Activated naive CD8-positive, alpha-beta T cell treated with anti-CD3 and anti-CD28 coated beads, Interleukin-2, amount 50 U/mL, for 24 hours (primary cell): ENCODE results near the gene PDZD8.

Experiments used
- ATAC-seq: fragments of 150-1000 bp; cut with Tn5 transposase; one replicate; pipeline ENCODE4 v1.10.0; 2021
- DNase-seq: peaks from one replicate; pipeline ENCODE4 v3.0.0; 2021
- H3K27ac Mint-ChIP-seq: one replicate; pipeline ENCODE4 v1.8.0; 2021; ENCODE audit warnings: mild to moderate bottlenecking, mixed read lengths
- H3K27me3 Mint-ChIP-seq: one replicate; pipeline ENCODE4 v1.8.0; 2021; ENCODE audit warnings: mixed read lengths
- H3K36me3 Mint-ChIP-seq: one replicate; pipeline ENCODE4 v1.8.0; 2021; ENCODE audit warnings: low read depth, mixed read lengths
- H3K4me1 Mint-ChIP-seq: one replicate; pipeline ENCODE4 v1.8.0; 2021; ENCODE audit warnings: mixed read lengths
- H3K4me3 Mint-ChIP-seq: one replicate; pipeline ENCODE4 v1.8.0; 2021; ENCODE audit warnings: mild to moderate bottlenecking, moderate library complexity, mixed read lengths
- H3K9me3 Mint-ChIP-seq: one replicate; pipeline ENCODE4 v1.8.0; 2021; ENCODE audit warnings: mixed read lengths

PDZD8 gene

GRCh38 chr10:117375360-117376178 is at the start of gene PDZD8:
Gene PDZD8, minus strand, starts transcription at chr10:117375440. Its CDS starts 213 bp downstream, at chr10:117375227.
- H3K9me3 Mint-ChIP-seq: no peaks in the 10 kb centered on the region
- ATAC-seq: peak; percentile 93
- peaks cover 30% of the 10 kb centered on the region for H3K4me1 Mint-ChIP-seq
- H3K36me3 Mint-ChIP-seq: peaks cover 8% of the 10 kb centered on the region
- H3K27ac Mint-ChIP-seq: peak within 1 kb of the TSS; percentile 80
- peak within 1 kb of the TSS; percentile 91 for H3K4me3 Mint-ChIP-seq
- DNase-seq: peak; percentile 95
- peaks cover 24% of the 10 kb centered on the region for H3K27me3 Mint-ChIP-seq

- peaks cover 4% of the 10 kb centered on the region for H3K27me3 Mint-ChIP-seq
- DNase-seq (no peak), ATAC-seq (no peak)
- no peaks in the 10 kb centered on the region for H3K36me3 Mint-ChIP-seq
- no peak overlapping the region for H3K4me3 Mint-ChIP-seq
- no peak overlapping the region for H3K27ac Mint-ChIP-seq
- no peaks in the 10 kb centered on the region for H3K9me3 Mint-ChIP-seq
- H3K4me1 Mint-ChIP-seq: no peaks in the 10 kb centered on the region
Measured at GRCh38 chr10:117424171-117424570, 48.9 kb upstream of the PDZD8 start.

DNA sequence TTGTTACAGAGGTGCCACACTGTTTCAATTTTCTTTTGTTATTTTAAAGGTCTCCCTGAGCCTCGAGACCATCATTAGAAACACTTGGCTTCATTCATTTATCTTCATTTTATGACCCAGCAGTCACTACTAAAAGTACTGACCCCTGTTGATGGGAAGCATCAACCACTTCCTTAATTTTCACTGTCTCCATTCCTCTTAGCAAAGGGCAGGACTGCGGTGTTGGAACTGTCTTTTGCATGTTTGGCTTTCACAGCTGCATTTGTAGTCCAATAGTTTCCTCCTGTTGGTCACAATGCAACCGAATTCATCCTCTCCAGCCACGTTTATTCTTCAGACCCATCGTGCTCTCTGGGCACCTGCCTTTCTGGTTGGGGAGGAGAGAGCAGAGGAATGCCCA is 46.7 kb upstream of the PDZD8 start:
- no peaks in the 10 kb centered on the region for H3K36me3 Mint-ChIP-seq
- ATAC-seq: no peak
- no peak overlapping the region for H3K4me3 Mint-ChIP-seq
- no peaks in the 10 kb centered on the region for H3K4me1 Mint-ChIP-seq
- DNase-seq: no peak
- no peak overlapping the region for H3K27ac Mint-ChIP-seq
- no peaks in the 10 kb centered on the region for H3K9me3 Mint-ChIP-seq
- H3K27me3 Mint-ChIP-seq: peaks cover 4% of the 10 kb centered on the region

- H3K9me3 Mint-ChIP-seq: no peaks in the 10 kb centered on the region
- no peak overlapping the region for H3K4me3 Mint-ChIP-seq
- DNase-seq: no peak
- no peaks in the 10 kb centered on the region for H3K4me1 Mint-ChIP-seq
- ATAC-seq: no peak
- no peak overlapping the region for H3K27ac Mint-ChIP-seq
- H3K27me3 Mint-ChIP-seq: peaks cover 4% of the 10 kb centered on the region
- H3K36me3 Mint-ChIP-seq: no peaks in the 10 kb centered on the region
Measured at GRCh38 chr10:117420768-117421167, 45.5 kb upstream of the PDZD8 start.

DNA sequence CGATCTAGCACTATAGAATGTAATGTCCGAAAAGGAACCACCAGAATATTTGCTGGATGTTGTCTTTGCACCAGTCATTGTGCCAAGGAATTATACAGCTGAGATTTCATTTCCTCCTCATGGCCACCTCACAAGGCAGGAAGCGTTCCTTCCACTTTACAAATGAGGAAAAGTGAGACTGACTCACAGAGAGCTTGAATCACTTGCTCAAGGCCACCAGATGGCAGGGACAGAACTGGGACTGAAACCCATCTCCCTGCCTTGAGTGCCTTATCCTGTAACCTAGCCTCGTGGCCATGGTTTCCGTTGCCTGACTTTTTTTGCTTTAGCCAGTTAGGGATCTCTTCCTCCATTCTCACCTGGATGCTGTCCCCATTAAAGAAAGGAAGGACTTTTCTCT is 44.7 kb upstream of the PDZD8 start:
- Mint-ChIP-seq H3K27me3 (peaks cover 6% of the 10 kb centered on the region), H3K4me3 (no peak overlapping the region), H3K36me3 (no peaks in the 10 kb centered on the region), H3K9me3 (no peaks in the 10 kb centered on the region), H3K27ac (no peak overlapping the region), H3K4me1 (no peaks in the 10 kb centered on the region)
- no peak for ATAC-seq
- DNase-seq: no peak

DNA sequence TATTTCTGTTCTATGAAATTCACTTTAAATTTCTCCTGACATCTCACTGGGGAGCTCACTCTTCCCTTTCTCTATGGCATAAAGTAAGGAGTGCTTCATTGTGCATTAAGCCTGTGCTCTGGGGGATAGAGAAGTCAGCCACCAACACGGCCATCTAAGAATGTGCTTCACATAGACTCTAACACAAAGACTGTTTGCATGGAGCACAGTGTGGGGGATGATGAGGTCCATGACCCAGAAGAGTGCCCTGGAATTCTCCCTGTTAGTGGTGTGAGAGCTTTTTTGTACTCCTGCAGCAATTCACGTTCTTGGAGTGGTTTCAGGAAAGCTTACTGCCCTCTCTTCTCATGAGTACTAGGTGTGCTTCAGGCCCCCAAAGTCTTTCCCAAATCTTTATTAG is 43.9 kb upstream of the PDZD8 start:
- no peaks in the 10 kb centered on the region for H3K36me3 Mint-ChIP-seq
- H3K9me3 Mint-ChIP-seq: no peaks in the 10 kb centered on the region
- H3K4me3 Mint-ChIP-seq: no peak overlapping the region
- DNase-seq (no peak), ATAC-seq (no peak)
- no peak overlapping the region for H3K27ac Mint-ChIP-seq
- peaks cover 6% of the 10 kb centered on the region for H3K27me3 Mint-ChIP-seq
- no peaks in the 10 kb centered on the region for H3K4me1 Mint-ChIP-seq

- Mint-ChIP-seq H3K27me3 (peaks cover 9% of the 10 kb centered on the region), H3K4me3 (no peak overlapping the region), H3K27ac (no peak overlapping the region), H3K4me1 (no peaks in the 10 kb centered on the region), H3K36me3 (no peaks in the 10 kb centered on the region), H3K9me3 (no peaks in the 10 kb centered on the region)
- DNase-seq (no peak), ATAC-seq (no peak)
Measured at GRCh38 chr10:117418121-117418520, 42.9 kb upstream of the PDZD8 start.

GRCh38 chr10:117417196-117417595 is 42.0 kb upstream of the PDZD8 start:
- no peak for DNase-seq
- no peaks in the 10 kb centered on the region for H3K4me1 Mint-ChIP-seq
- H3K27me3 Mint-ChIP-seq: peaks cover 13% of the 10 kb centered on the region
- H3K36me3 Mint-ChIP-seq: no peaks in the 10 kb centered on the region
- no peak overlapping the region for H3K4me3 Mint-ChIP-seq
- no peak for ATAC-seq
- no peak overlapping the region for H3K27ac Mint-ChIP-seq
- H3K9me3 Mint-ChIP-seq: no peaks in the 10 kb centered on the region

DNA sequence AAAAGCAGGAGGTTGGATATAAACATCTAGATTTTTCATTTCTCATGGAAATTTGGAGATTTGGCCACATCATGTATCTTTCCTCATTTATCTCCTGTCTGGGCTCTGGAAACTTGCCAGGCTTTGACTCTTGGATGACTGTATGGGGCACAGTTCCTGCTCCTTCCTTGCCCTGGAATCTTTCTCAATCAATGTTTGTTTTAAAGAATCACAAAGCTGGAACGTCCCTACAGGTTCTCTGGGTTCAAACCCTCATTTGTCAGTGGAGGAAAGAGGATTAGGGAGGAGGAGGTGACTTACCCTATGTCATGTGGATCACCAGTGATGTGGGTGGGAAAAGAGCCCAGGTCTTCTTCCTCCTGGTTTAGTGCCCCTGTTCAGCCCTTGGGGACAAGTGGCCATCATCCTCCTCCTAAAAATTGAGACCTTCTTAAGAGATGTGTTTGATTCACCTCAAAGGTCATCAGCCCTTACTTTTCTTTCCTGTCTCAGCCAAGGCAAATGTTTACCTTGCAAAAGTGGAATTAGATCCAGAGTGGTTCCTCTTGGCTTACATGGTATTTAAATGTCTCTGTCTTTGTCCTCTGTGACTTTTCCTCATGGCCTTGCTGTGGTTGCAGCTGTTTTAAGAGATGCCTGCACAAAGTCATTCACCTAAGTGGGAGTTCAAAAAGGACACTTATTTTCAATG is 38.8 kb upstream of the PDZD8 start:
- ATAC-seq (no peak), DNase-seq (no peak)
- no peak overlapping the region for H3K4me3 Mint-ChIP-seq
- no peaks in the 10 kb centered on the region for H3K9me3 Mint-ChIP-seq
- H3K27ac Mint-ChIP-seq: no peak overlapping the region
- peaks cover 20% of the 10 kb centered on the region for H3K27me3 Mint-ChIP-seq
- no peaks in the 10 kb centered on the region for H3K4me1 Mint-ChIP-seq
- H3K36me3 Mint-ChIP-seq: no peaks in the 10 kb centered on the region

GRCh38 chr10:117412469-117413010 is 37.3 kb upstream of the PDZD8 start:
- H3K27ac Mint-ChIP-seq: no peak overlapping the region
- H3K9me3 Mint-ChIP-seq: no peaks in the 10 kb centered on the region
- no peak overlapping the region for H3K4me3 Mint-ChIP-seq
- peaks cover 20% of the 10 kb centered on the region for H3K27me3 Mint-ChIP-seq
- H3K36me3 Mint-ChIP-seq: no peaks in the 10 kb centered on the region
- ATAC-seq (no peak), DNase-seq (no peak)
- H3K4me1 Mint-ChIP-seq: no peaks in the 10 kb centered on the region

- no peaks in the 10 kb centered on the region for H3K4me1 Mint-ChIP-seq
- H3K36me3 Mint-ChIP-seq: no peaks in the 10 kb centered on the region
- no peak overlapping the region for H3K27ac Mint-ChIP-seq
- H3K9me3 Mint-ChIP-seq: no peaks in the 10 kb centered on the region
- H3K4me3 Mint-ChIP-seq: no peak overlapping the region
- H3K27me3 Mint-ChIP-seq: peaks cover 20% of the 10 kb centered on the region
- DNase-seq (no peak), ATAC-seq (no peak)
Measured at GRCh38 chr10:117411479-117412399, 36.5 kb upstream of the PDZD8 start.

- Mint-ChIP-seq H3K9me3 (no peaks in the 10 kb centered on the region), H3K27me3 (peaks cover 20% of the 10 kb centered on the region), H3K4me1 (no peaks in the 10 kb centered on the region), H3K4me3 (no peak overlapping the region), H3K27ac (no peak overlapping the region), H3K36me3 (no peaks in the 10 kb centered on the region)
- DNase-seq (no peak), ATAC-seq (no peak)
Measured at GRCh38 chr10:117410557-117410956, 35.3 kb upstream of the PDZD8 start.

DNA sequence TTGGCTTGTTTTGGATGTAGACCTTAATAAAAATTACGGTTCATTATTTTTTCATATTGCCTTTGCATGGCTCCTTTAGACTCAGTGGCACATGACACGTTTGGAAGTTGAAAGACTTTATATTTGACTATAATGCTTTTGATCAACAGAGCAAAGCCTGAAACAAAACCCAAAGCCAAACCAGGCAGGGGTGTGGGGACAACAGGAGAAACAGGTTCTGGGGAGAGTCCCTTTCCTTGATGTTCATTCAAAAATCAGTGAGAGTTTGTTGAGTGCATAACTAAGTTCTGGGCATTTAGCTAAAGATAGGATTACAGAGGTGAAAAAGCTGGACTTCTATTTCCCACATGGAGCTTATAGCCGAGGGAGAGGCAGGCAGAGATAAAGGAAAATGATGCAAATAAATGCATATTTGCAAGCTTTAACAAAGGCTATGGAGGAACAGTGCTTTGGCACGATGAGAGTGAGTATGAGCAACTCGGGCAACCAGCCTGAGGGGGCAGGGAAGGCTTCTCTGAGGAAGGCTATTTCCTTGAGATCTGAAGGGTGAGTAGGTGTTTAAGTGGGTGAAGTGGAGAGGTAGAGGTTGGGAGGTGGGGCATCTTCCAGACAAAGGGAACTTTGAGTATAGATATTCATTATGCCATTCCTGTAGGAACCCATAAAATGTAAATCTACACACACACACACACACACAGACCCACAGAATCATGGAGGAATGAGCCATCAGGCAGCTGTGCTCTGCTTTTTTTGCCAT is 34.5 kb upstream of the PDZD8 start:
- Mint-ChIP-seq H3K27me3 (peaks cover 20% of the 10 kb centered on the region), H3K4me3 (no peak overlapping the region), H3K9me3 (no peaks in the 10 kb centered on the region), H3K36me3 (no peaks in the 10 kb centered on the region), H3K4me1 (no peaks in the 10 kb centered on the region), H3K27ac (no peak overlapping the region)
- DNase-seq (no peak), ATAC-seq (no peak)
